Muscle of arm (tissue), 12 donors: Measurements from ENCODE around the gene NHEJ1. TPM values are rescaled to one million over a fixed set of nuclear protein-coding genes. Genes with fewer than 3 reads are reported as not detected.

Experiments used
- DNase-seq: peaks from one replicate; pipeline ENCODE4 v3.0.0-alpha.2; 2013
- polyA plus RNA-seq, 12 donors: library from polyadenylated mRNA; unstranded; fragments of 120-200 nt; gene quantifications; one replicate each; pipeline ENCODE4 v1.2.1, GENCODE V29; 2013; ENCODE audit not compliant: insufficient read length in 12 of 12

Gene NHEJ1
- polyA plus RNA-seq, 12 donors: 12.2 to 17.1 (median 14.7) TPM; not detected in 1

- no peak for DNase-seq
These were observed 34.7 kb downstream of the NHEJ1 start for GRCh38 chr2:219125886-219126270.

GRCh38 chr2:219125225-219125885, 35.3 kb downstream of the NHEJ1 start:
- no peak for DNase-seq

GRCh38 chr2:219124381-219125110, 36.1 kb downstream of the NHEJ1 start:
- DNase-seq: no peak

GRCh38 chr2:219123356-219124135, 37.1 kb downstream of the NHEJ1 start:
- no peak for DNase-seq

- DNase-seq: no peak
These were observed 38.2 kb downstream of the NHEJ1 start for GRCh38 chr2:219122202-219122980.

- DNase-seq: no peak
These were observed 40.5 kb downstream of the NHEJ1 start for GRCh38 chr2:219120082-219120481.

- DNase-seq: peak; percentile 37
These were observed 41.1 kb downstream of the NHEJ1 start for GRCh38 chr2:219119422-219120043.

GRCh38 chr2:219118504-219118903, 42.1 kb downstream of the NHEJ1 start:
- DNase-seq: peak; percentile 6

- DNase-seq: no peak
These were observed 43.6 kb downstream of the NHEJ1 start for GRCh38 chr2:219116776-219117646.

GRCh38 chr2:219112651-219113338, 47.8 kb downstream of the NHEJ1 start:
- no peak for DNase-seq

GRCh38 chr2:219112062-219112406, 48.6 kb downstream of the NHEJ1 start:
- DNase-seq: no peak

GRCh38 chr2:219111375-219112061, 49.1 kb downstream of the NHEJ1 start:
- DNase-seq: no peak

- no peak for DNase-seq
These were observed 51.1 kb downstream of the NHEJ1 start for GRCh38 chr2:219109471-219109870.

GRCh38 chr2:219107758-219108157, 52.9 kb downstream of the NHEJ1 start:
- no peak for DNase-seq

- no peak for DNase-seq
These were observed 54.4 kb downstream of the NHEJ1 start for GRCh38 chr2:219106251-219106650.

GRCh38 chr2:219104107-219105035, 56.2 kb downstream of the NHEJ1 start:
- DNase-seq: no peak

GRCh38 chr2:219099329-219099728, 61.3 kb downstream of the NHEJ1 start:
- DNase-seq: no peak

- no peak for DNase-seq
These were observed 65.1 kb downstream of the NHEJ1 start for GRCh38 chr2:219095406-219095935.
